Tibial artery (tissue), 4 donors: Measurements from ENCODE around the gene SDC3.

Source experiments
- DNase-seq, 2 donors: peaks; one replicate each; pipeline ENCODE4 v3.0.0-alpha.2; 2019
- H3K27ac ChIP-seq, 2 donors: fragments of 200-600 bp; sonication (generic) in 1 of 2; 1 replicate in 1 of 2; 2 replicates in 1 of 2; pipeline ENCODE4 v1.5.1; 2018 to 2019; ENCODE audit warnings: mild to moderate bottlenecking in 1 of 2
- H3K27me3 ChIP-seq, 2 donors: fragments of 200-600 bp; sonication (generic) in 1 of 2; one replicate each; pipeline versions ENCODE4 v1.5.1 to v1.6.0; 2016 to 2019
- H3K36me3 ChIP-seq, 3 donors: fragments of 200-600 bp; sonication (generic) in 2 of 3; one replicate each; pipeline ENCODE4 v1.5.1; 2016 to 2019; ENCODE audit warnings: mild to moderate bottlenecking in 2 of 3
- H3K4me1 ChIP-seq, 4 donors: fragments of 200-600 bp; sonication (generic) in 2 of 4; 1 replicate in 3 of 4; 2 replicates in 1 of 4; pipeline ENCODE4 v1.5.1; 2016 to 2019
- H3K4me3 ChIP-seq, 2 donors: fragments of 200-600 bp; sonication (generic) in 1 of 2; 1 replicate in 1 of 2; 2 replicates in 1 of 2; pipeline ENCODE4 v1.5.1; 2018 to 2019; ENCODE audit warnings: mild to moderate bottlenecking in 2 of 2
- H3K9me3 ChIP-seq, 3 donors: fragments of 200-600 bp; sonication (generic) in 1 of 3; one replicate each; pipeline ENCODE4 v1.5.1; 2016 to 2019
- intact Hi-C: fragments of 100-400 bp; cut with DNase I; formaldehyde crosslinking; loops from one replicate; pipeline ENCODE4 v1.15.0; 2023; ENCODE audit warnings: low total_unique reads
- TF ChIP-seq, protein P1 (sequence below), 2 experiments: fragments of 200-600 bp in 1 of 2; fragments of 450-650 bp in 1 of 2; IDR thresholded peaks; one replicate each; pipeline ENCODE4 v1.5.1; 2017 to 2019; ENCODE audit warnings: antibody characterized with exemption in 2 of 2, mild to moderate bottlenecking in 1 of 2, moderate library complexity in 1 of 2

The SDC3 gene

DNA sequence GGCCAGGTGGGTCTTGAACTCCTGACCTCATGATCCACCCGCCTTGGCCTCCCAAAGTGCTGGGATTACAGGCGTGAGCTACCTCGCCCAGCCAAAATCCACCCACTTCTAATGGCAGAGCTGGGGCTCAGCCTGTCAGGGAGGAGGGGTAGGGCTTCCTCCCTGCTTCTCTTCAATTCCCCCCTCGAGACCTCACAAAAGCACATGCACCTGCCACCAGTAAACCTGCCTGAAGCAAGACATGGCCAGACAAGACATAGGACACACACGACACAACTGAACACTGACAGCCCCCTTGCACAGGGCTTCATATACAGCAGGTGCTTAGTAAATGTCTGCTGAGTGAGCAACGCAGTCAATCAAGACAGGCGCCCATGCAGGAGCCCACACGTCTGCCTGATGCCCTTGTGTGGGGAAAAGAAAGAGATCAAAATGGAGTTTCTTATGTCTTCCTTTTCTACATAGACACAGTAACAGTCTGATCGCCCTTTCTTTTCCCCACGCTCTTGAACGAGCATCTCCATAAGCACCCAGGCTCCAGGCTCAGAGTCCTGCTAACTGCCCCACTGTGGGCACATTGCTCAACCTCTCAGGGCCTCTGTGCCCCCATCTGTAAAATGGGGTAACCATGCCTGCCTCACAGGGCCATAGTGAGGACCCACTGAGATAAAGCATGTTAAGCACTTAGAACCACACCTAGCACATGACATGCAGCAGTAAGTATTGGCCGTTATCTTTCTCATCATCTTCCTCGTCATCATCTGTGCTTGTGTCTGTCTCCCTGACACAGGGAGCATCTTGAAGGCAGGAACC lies 8.8 kb downstream of the SDC3 start:
- Histone ChIP-seq H3K4me3 (no peak overlapping the region), H3K9me3 (no peaks in the 10 kb centered on the region), H3K27ac (no peak overlapping the region), H3K36me3 (no peaks in the 10 kb centered on the region), H3K27me3 (no peaks in the 10 kb centered on the region), H3K4me1 (peaks cover 0 to 75% (median 39%) of the 10 kb centered on the region in 4 donors)
- intact Hi-C loops = no loop called here
- no peak for DNase-seq
- TF ChIP-seq, protein P1, sequence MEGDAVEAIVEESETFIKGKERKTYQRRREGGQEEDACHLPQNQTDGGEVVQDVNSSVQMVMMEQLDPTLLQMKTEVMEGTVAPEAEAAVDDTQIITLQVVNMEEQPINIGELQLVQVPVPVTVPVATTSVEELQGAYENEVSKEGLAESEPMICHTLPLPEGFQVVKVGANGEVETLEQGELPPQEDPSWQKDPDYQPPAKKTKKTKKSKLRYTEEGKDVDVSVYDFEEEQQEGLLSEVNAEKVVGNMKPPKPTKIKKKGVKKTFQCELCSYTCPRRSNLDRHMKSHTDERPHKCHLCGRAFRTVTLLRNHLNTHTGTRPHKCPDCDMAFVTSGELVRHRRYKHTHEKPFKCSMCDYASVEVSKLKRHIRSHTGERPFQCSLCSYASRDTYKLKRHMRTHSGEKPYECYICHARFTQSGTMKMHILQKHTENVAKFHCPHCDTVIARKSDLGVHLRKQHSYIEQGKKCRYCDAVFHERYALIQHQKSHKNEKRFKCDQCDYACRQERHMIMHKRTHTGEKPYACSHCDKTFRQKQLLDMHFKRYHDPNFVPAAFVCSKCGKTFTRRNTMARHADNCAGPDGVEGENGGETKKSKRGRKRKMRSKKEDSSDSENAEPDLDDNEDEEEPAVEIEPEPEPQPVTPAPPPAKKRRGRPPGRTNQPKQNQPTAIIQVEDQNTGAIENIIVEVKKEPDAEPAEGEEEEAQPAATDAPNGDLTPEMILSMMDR (IDR thresholded peaks at IDR 0.05) = no peak

DNA sequence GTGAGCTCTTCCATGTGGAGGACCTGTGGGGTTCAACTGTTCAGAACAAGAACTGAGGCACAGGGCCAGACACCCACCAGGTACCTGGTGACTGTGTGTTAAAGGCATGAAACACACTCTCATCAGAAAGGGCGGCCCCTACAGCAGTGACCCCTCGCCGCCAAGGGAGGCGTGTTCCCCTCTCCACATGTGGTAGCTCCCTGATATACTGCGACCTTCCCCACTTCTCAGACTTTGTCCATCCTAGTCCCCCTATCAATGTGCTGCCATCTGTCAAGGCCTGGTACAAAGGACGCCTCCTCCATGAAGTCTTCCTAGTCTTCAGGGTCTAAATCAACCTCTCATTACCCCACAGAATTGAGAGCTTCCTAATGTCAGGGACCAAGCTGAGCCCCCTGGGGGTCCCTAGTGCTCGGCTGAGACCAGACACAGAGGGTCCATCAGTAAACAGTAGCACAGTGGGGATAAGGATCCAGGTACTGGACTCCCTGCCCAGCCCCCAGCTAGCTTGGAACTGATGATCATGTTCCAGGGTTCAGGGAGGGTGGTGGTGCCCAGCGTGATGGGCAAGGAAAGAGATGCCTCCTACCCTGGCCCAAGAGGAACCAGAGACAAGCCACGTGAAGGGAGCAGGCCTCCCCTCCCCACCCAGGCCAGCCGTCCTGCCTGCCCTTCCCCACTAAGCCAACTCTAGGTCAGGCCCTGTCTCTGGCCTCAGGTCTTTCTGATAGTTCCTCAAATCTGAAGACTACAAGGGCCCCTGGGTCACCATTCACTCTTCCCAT lies 10.3 kb downstream of the SDC3 start:
- Histone ChIP-seq H3K4me1 (peaks cover 0 to 77% (median 39%) of the 10 kb centered on the region in 4 donors), H3K27me3 (no peaks in the 10 kb centered on the region), H3K36me3 (no peaks in the 10 kb centered on the region), H3K27ac (no peak overlapping the region), H3K9me3 (no peaks in the 10 kb centered on the region), H3K4me3 (no peak overlapping the region)
- no peak for DNase-seq
- intact Hi-C loops = no loop called here
- TF ChIP-seq, protein P1 (IDR thresholded peaks at IDR 0.05) = no peak

DNA sequence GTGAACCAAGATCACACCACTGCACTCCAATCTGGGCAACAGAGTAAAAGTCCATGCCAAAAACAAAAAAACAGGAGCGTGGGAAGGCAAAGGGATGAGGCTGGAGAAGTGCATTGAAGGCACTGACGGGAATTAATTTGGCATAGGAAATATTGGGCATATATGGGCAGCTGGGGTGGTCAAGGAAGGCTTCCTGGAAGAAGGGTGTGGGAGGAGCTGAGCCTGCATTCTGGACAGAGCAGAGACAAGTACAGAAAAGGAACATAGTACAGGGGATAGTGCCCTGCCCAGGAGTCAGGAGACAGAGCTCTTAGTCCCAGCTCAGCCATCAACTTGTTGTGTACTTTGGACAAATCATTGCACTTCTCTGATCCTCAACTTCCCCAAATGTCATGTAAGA lies 11.7 kb downstream of the SDC3 start:
- no peak overlapping the region for H3K4me3 ChIP-seq

DNA sequence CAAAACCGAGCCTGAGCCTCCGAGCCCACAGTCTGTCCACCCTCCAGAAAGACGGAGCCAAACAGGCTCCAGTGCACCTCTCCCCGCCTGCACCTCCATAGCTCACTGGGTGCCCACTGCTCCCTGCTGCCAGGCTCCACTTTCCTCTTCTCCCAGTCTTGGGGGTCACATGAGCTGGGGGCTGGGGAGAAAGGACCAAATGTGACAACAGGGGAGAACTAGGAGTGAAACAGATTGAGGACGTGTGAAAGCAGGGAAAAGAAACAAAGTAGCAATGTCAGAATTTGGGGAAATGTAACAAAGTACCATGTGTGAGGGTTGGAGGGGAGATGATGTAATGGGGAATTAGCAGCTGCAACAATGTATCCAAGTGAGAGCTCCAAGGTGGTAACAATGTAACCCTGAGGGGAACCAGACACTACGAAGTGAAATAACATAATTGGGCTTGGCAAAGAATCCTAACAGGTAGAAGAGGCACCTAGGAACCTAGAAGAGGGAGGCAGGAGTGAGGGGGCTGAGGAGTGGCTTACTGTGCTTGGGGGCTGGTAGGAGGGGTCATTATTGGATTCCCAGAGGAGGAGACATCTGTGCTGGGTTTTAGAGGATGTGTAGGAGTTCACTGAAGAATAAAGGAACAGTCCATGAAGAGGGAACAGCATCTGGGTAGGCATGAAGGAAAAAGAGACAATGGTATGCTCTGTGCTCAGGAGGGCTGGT lies 12.5 kb downstream of the SDC3 start:
- Histone ChIP-seq H3K9me3 (no peaks in the 10 kb centered on the region), H3K27ac (peak overlapping the region in 1 of 2 donors; percentile 45), H3K27me3 (no peaks in the 10 kb centered on the region), H3K36me3 (no peaks in the 10 kb centered on the region), H3K4me3 (no peak overlapping the region), H3K4me1 (peaks cover 0 to 62% (median 22%) of the 10 kb centered on the region in 4 donors)
- no peak for DNase-seq
- TF ChIP-seq, protein P1 (IDR thresholded peaks at IDR 0.05) = no peak
- intact Hi-C loops = no loop called here

More for the DNA sequence above, 11.7 kb downstream of the SDC3 start:
- intact Hi-C loops = no loop called here
- no peaks in the 10 kb centered on the region for H3K36me3 ChIP-seq
- no peak for DNase-seq
- H3K27ac ChIP-seq = no peak overlapping the region
- H3K4me1 ChIP-seq = peaks cover 0 to 67% (median 28%) of the 10 kb centered on the region in 4 donors
- TF ChIP-seq, protein P1 (IDR thresholded peaks at IDR 0.05) = no peak
- no peaks in the 10 kb centered on the region for H3K9me3 ChIP-seq
- no peaks in the 10 kb centered on the region for H3K27me3 ChIP-seq

DNA sequence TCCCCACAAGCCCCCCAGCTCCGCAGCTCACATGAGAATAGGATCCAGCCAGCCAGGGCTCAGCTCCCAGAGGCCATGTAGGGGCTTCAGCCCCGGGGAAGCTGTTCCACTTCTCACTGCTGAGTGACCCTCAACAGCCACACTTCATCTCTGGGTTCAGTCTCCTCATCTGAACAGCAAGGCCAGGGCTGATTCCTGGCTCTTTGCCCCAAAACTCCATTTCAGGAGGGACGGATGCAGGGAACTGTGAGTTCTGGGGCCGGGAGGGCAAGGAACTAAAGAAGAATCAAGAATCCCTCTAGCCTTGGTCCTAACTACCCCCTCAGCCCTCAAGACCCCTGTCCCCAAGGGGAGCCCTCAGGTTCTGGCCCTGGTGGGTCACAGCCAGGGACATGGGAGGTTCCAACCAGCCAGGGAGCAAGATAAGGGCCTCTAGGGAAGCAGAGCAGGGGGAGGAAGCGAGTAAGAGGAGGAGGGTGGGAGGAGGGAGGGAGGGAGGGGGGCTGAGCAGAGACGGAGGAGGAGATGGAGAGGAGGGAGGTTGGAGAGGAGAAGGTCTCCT lies 13.1 kb downstream of the SDC3 start:
- intact Hi-C loops = no loop called here
- Histone ChIP-seq H3K27me3 (no peaks in the 10 kb centered on the region), H3K4me3 (no peak overlapping the region), H3K36me3 (no peaks in the 10 kb centered on the region), H3K4me1 (peaks cover 0 to 62% (median 24%) of the 10 kb centered on the region in 4 donors), H3K27ac (peak overlapping the region; percentile 11 to 45), H3K9me3 (no peaks in the 10 kb centered on the region)
- no peak for DNase-seq
- TF ChIP-seq, protein P1 (IDR thresholded peaks at IDR 0.05) = no peak
